Measurements from ENCODE around the gene FNDC3B.

DNA sequence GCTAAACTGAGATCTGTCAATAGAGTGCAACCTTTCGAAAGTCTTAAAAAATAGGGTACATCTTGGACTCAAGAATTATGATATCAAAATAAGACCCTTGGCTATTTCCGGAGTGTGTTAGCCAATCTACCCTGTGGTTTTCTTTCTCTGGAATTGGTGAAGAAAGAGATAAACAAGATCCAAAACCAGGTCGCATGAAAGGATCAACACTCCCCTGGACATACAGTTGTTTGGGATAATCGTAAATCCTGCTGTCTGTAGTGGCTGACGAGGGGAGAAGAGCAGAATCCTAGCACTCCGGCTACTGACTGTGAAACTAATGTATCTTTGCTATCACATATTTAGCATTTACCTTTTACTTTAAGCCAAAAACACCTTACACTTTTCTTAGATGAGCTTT is 30.9 kb downstream of the FNDC3B start:
- TF ChIP-seq FOSL1 (IDR thresholded peaks at IDR 0.05; ENCODE audit: insufficient read depth, low read depth, low read length) = no peak
- TF ChIP-seq POLR2A (IDR thresholded peaks at IDR 0.05; ENCODE audit: control extremely low read depth in 1 of 2, low read depth in 2 of 2, low read length in 2 of 2) = no peak
- TF ChIP-seq, protein P1, sequence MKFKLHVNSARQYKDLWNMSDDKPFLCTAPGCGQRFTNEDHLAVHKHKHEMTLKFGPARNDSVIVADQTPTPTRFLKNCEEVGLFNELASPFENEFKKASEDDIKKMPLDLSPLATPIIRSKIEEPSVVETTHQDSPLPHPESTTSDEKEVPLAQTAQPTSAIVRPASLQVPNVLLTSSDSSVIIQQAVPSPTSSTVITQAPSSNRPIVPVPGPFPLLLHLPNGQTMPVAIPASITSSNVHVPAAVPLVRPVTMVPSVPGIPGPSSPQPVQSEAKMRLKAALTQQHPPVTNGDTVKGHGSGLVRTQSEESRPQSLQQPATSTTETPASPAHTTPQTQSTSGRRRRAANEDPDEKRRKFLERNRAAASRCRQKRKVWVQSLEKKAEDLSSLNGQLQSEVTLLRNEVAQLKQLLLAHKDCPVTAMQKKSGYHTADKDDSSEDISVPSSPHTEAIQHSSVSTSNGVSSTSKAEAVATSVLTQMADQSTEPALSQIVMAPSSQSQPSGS (IDR thresholded peaks at IDR 0.05; ENCODE audit: low read length) = no peak
- TF ChIP-seq, protein P2, sequence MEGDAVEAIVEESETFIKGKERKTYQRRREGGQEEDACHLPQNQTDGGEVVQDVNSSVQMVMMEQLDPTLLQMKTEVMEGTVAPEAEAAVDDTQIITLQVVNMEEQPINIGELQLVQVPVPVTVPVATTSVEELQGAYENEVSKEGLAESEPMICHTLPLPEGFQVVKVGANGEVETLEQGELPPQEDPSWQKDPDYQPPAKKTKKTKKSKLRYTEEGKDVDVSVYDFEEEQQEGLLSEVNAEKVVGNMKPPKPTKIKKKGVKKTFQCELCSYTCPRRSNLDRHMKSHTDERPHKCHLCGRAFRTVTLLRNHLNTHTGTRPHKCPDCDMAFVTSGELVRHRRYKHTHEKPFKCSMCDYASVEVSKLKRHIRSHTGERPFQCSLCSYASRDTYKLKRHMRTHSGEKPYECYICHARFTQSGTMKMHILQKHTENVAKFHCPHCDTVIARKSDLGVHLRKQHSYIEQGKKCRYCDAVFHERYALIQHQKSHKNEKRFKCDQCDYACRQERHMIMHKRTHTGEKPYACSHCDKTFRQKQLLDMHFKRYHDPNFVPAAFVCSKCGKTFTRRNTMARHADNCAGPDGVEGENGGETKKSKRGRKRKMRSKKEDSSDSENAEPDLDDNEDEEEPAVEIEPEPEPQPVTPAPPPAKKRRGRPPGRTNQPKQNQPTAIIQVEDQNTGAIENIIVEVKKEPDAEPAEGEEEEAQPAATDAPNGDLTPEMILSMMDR (IDR thresholded peaks at IDR 0.05; ENCODE audit: control extremely low read depth in 1 of 3, insufficient read depth in 1 of 3, low read depth in 1 of 3, low read length in 3 of 3) = no peak
